ENCODE measurements around the gene CYB5R3. TPM values are rescaled to one million over a fixed set of nuclear protein-coding genes. Genes with fewer than 3 reads are reported as not detected.

The CYB5R3 gene
- total RNA-seq, 1 donor from 2014 or later: 85.0 TPM

DNA sequence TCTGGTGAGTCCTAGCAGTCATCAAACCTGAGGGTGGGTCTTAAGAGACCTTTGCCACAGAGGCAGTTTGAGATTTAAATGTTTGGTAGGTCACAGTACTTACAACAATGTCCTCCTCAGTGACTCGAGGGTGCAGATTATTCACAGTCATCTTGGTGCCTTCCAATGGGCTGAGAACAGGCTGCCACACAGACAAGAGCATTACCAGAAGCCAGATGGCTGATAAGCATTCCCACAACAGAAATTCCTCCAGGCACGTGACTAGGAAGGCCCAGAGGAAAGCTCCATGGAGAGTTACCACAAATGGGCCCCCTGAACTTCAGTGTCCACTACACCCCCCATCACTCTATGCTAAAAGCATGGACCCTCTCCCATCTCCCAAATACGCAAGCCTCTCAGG, 53.8 kb downstream of the CYB5R3 start:
- DNase-seq (ENCODE audit: low read depth): no peak
- H3K4me3 ChIP-seq (ENCODE audit: low read depth, low read length): no peak overlapping the region
- TF ChIP-seq, protein P1, sequence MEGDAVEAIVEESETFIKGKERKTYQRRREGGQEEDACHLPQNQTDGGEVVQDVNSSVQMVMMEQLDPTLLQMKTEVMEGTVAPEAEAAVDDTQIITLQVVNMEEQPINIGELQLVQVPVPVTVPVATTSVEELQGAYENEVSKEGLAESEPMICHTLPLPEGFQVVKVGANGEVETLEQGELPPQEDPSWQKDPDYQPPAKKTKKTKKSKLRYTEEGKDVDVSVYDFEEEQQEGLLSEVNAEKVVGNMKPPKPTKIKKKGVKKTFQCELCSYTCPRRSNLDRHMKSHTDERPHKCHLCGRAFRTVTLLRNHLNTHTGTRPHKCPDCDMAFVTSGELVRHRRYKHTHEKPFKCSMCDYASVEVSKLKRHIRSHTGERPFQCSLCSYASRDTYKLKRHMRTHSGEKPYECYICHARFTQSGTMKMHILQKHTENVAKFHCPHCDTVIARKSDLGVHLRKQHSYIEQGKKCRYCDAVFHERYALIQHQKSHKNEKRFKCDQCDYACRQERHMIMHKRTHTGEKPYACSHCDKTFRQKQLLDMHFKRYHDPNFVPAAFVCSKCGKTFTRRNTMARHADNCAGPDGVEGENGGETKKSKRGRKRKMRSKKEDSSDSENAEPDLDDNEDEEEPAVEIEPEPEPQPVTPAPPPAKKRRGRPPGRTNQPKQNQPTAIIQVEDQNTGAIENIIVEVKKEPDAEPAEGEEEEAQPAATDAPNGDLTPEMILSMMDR (IDR thresholded peaks at IDR 0.05; ENCODE audit: insufficient read depth, low read length, poor library complexity, severe bottlenecking): no peak
- no peaks in the 10 kb centered on the region for H3K27me3 ChIP-seq (ENCODE audit: control insufficient read depth, insufficient read depth, low read length)
- peaks cover 5% of the 10 kb centered on the region for H3K36me3 ChIP-seq (ENCODE audit: control insufficient read depth, insufficient read depth, low read length)

DNA sequence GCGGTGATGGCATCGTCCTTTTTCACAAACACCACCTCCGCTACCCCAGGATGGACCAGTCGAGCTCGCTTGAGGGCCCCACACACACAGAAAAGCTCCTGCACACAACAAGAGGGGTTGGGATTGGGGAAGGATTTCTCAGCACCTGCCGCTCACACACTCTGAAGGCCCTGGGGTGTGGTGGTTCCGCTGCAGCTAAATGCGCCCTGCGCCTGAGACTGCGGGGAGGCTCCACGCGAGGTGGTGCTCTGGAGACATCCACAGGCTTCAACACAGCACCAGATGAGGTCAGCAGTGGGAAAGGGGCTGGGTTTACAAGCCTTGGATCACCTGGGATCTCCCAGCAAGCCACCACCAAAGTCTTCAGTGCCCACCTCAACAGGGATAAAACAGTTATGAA, 57.2 kb downstream of the CYB5R3 start:
- Histone ChIP-seq H3K27me3 (ENCODE audit: control insufficient read depth, insufficient read depth, low read length) (no peaks in the 10 kb centered on the region), H3K4me3 (ENCODE audit: low read depth, low read length) (no peak overlapping the region), H3K36me3 (ENCODE audit: control insufficient read depth, insufficient read depth, low read length) (peaks cover 5% of the 10 kb centered on the region)
- TF ChIP-seq, protein P1 (IDR thresholded peaks at IDR 0.05; ENCODE audit: insufficient read depth, low read length, poor library complexity, severe bottlenecking): no peak
- DNase-seq (ENCODE audit: low read depth): no peak

DNA sequence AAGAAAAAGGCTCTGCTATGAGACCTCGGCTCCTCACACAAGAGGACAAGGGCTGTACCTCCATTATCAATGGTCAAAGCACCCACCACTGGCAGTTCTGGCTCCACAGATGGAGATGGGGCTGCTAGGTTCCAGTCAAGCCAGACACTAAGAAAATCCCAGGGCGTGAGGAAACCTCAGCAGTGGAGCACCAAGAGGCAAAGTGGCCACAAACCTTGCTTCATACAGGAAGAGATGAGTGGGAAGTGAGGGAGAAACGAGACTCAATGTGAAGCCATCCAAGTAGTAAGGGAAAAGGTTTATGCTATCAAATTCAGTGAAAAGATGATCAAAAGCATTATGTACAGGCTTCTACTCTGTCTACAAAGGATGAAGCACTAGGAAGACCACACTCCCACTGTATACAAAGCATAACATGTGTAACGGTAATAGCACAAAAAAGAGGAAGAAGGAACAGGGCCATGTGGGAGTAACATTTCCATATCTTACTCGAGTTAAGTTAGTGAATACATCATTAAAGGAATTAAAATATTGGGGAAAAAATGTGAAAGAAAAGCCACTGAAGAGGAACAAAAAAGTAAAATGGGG, 61.5 kb downstream of the CYB5R3 start:
- Histone ChIP-seq H3K4me3 (ENCODE audit: low read depth, low read length) (no peak overlapping the region), H3K27me3 (ENCODE audit: control insufficient read depth, insufficient read depth, low read length) (no peaks in the 10 kb centered on the region), H3K36me3 (ENCODE audit: control insufficient read depth, insufficient read depth, low read length) (no peaks in the 10 kb centered on the region)
- TF ChIP-seq, protein P1 (IDR thresholded peaks at IDR 0.05; ENCODE audit: insufficient read depth, low read length, poor library complexity, severe bottlenecking): no peak
- no peak for DNase-seq (ENCODE audit: low read depth)

DNA sequence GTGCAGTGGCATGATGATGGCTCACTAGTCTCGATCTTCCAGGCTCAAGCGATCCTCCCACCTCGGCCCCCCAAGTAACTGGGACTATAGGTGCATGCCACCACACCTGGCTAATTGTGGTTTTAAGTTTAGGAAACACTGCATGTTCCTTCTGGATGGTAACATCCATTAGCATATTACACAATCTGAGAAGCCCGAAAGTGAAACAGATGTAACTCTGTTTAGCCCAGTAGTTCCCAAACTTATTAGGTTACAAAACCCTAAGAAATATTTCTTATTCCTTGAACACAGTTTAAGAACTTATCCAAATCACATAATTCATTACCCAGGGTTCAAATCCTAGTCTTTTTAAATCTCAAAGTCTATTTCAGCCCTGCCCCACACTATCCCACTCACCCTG, 62.8 kb downstream of the CYB5R3 start:
- H3K27me3 ChIP-seq (ENCODE audit: control insufficient read depth, insufficient read depth, low read length): no peaks in the 10 kb centered on the region
- no peaks in the 10 kb centered on the region for H3K36me3 ChIP-seq (ENCODE audit: control insufficient read depth, insufficient read depth, low read length)
- H3K4me3 ChIP-seq (ENCODE audit: low read depth, low read length): no peak overlapping the region

DNA sequence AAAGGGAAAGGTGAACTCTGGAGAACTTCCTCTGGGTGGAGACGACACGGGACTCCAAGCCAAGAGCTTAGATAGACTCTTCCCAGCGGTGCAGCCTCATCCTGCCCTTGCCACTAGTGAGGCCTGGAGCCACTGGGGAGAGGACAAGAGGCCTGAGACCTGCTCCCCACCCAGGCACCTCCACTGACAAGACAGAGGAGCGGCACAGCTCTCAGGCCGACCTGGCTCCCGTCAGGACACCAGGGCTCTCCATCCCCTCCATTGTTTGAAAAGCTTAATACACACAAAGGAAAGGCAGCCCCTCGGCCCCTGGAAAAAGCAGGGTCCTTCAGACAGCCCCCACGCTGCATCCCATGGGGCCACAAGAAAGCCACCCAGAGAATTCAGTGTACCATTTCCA, 64.1 kb downstream of the CYB5R3 start:
- no peaks in the 10 kb centered on the region for H3K36me3 ChIP-seq (ENCODE audit: control insufficient read depth, insufficient read depth, low read length)
- DNase-seq (ENCODE audit: low read depth): no peak
- H3K27me3 ChIP-seq (ENCODE audit: control insufficient read depth, insufficient read depth, low read length): no peaks in the 10 kb centered on the region
- TF ChIP-seq, protein P1 (IDR thresholded peaks at IDR 0.05; ENCODE audit: insufficient read depth, low read length, poor library complexity, severe bottlenecking): no peak
- no peak overlapping the region for H3K4me3 ChIP-seq (ENCODE audit: low read depth, low read length)

More for the DNA sequence above, 62.8 kb downstream of the CYB5R3 start:
- no peak for DNase-seq (ENCODE audit: low read depth)
- TF ChIP-seq, protein P1 (IDR thresholded peaks at IDR 0.05; ENCODE audit: insufficient read depth, low read length, poor library complexity, severe bottlenecking): no peak

DNA sequence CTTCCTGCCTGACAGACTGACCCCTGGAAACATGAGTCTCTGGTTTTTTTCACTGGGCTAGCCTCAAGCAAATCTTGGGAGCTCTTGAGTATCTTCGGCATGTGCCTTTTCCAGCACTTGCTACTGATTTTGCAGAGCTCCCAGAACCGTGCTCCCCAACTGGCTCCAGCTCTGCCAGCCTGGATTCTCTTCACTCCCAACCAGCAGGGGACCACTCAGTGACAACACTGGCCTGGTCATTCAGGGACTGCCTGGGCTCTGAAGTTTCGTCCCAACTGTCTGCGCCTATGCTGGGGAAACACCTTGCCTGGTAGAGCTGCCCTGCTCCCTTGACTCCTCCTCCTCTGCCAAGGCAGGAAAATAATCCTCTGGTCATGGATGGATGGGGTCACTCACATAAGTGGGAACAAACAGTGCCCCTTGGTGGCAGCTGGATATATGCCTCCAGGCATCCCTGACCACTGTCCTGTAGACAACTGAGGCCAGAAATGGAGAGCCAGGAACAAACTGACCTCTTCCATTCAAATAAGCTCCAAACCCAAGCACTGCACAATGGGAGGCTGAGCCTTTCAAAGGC, 64.7 kb downstream of the CYB5R3 start:
- Histone ChIP-seq H3K4me3 (ENCODE audit: low read depth, low read length) (no peak overlapping the region), H3K36me3 (ENCODE audit: control insufficient read depth, insufficient read depth, low read length) (no peaks in the 10 kb centered on the region), H3K27me3 (ENCODE audit: control insufficient read depth, insufficient read depth, low read length) (no peaks in the 10 kb centered on the region)
- DNase-seq (ENCODE audit: low read depth): no peak
- TF ChIP-seq, protein P1 (IDR thresholded peaks at IDR 0.05; ENCODE audit: insufficient read depth, low read length, poor library complexity, severe bottlenecking): no peak
